ENCODE data around the gene CACNA2D3. TPM values are rescaled to one million over a fixed set of nuclear protein-coding genes. Genes with fewer than 3 reads are reported as not detected.
A peak's percentile ranks its signal among the peaks of the same experiment; 100 is the strongest.

CACNA2D3 gene
- total RNA-seq, 1 experiment from 2014 or later: 11.7 TPM

- no peak for DNase-seq (ENCODE audit: low read depth)
Measured at GRCh38 chr3:54217828-54218227, 95.5 kb downstream of the CACNA2D3 start.

- no peak for DNase-seq (ENCODE audit: low read depth)
Measured at GRCh38 chr3:54222316-54222715, 100.0 kb downstream of the CACNA2D3 start.

GRCh38 chr3:54223063-54223462, 100.7 kb downstream of the CACNA2D3 start:
- DNase-seq (ENCODE audit: low read depth): no peak

- DNase-seq (ENCODE audit: low read depth): no peak
Measured at GRCh38 chr3:54225841-54226528, 103.6 kb downstream of the CACNA2D3 start.

GRCh38 chr3:54228806-54229205, 106.5 kb downstream of the CACNA2D3 start:
- DNase-seq (ENCODE audit: low read depth): no peak

GRCh38 chr3:54232618-54233017, 110.3 kb downstream of the CACNA2D3 start:
- DNase-seq (ENCODE audit: low read depth): no peak

- DNase-seq (ENCODE audit: low read depth): no peak
Measured at GRCh38 chr3:54235998-54236397, 113.6 kb downstream of the CACNA2D3 start.

GRCh38 chr3:54237109-54237508, 114.8 kb downstream of the CACNA2D3 start:
- DNase-seq (ENCODE audit: low read depth): no peak

GRCh38 chr3:54237788-54238502, 115.6 kb downstream of the CACNA2D3 start:
- no peak for DNase-seq (ENCODE audit: low read depth)

GRCh38 chr3:54240309-54240708, 118.0 kb downstream of the CACNA2D3 start:
- no peak for DNase-seq (ENCODE audit: low read depth)

- peak; percentile 63 for DNase-seq (ENCODE audit: low read depth)
Measured at GRCh38 chr3:54243056-54243931, 120.9 kb downstream of the CACNA2D3 start.

GRCh38 chr3:54243960-54244682, 121.8 kb downstream of the CACNA2D3 start:
- no peak for DNase-seq (ENCODE audit: low read depth)

GRCh38 chr3:54251705-54252104, 129.4 kb downstream of the CACNA2D3 start:
- no peak for DNase-seq (ENCODE audit: low read depth)

GRCh38 chr3:54257125-54257720, 134.9 kb downstream of the CACNA2D3 start:
- DNase-seq (ENCODE audit: low read depth): no peak

- DNase-seq (ENCODE audit: low read depth): no peak
Measured at GRCh38 chr3:54259636-54260035, 137.3 kb downstream of the CACNA2D3 start.

GRCh38 chr3:54261141-54261540, 138.8 kb downstream of the CACNA2D3 start:
- DNase-seq (ENCODE audit: low read depth): no peak

- DNase-seq (ENCODE audit: low read depth): no peak
Measured at GRCh38 chr3:54262541-54262940, 140.2 kb downstream of the CACNA2D3 start.

GRCh38 chr3:54262946-54263345, 140.6 kb downstream of the CACNA2D3 start:
- no peak for DNase-seq (ENCODE audit: low read depth)

GRCh38 chr3:54264050-54264449, 141.7 kb downstream of the CACNA2D3 start:
- no peak for DNase-seq (ENCODE audit: low read depth)

- no peak for DNase-seq (ENCODE audit: low read depth)
Measured at GRCh38 chr3:54270816-54271526, 148.6 kb downstream of the CACNA2D3 start.

- DNase-seq (ENCODE audit: low read depth): no peak
Measured at GRCh38 chr3:54273791-54274190, 151.4 kb downstream of the CACNA2D3 start.

Measured in RPMI7951 (cell line).